NCI-H2029 treated with DMSO at 0.1 percent for 48 hours (cell line): ENCODE measurements around the gene TRABD2A.

Experiments used
- DNase-seq: peaks from one replicate; lab custom pipeline; 2025; lab: John Stamatoyannopoulos, UW

TRABD2A gene

DNA sequence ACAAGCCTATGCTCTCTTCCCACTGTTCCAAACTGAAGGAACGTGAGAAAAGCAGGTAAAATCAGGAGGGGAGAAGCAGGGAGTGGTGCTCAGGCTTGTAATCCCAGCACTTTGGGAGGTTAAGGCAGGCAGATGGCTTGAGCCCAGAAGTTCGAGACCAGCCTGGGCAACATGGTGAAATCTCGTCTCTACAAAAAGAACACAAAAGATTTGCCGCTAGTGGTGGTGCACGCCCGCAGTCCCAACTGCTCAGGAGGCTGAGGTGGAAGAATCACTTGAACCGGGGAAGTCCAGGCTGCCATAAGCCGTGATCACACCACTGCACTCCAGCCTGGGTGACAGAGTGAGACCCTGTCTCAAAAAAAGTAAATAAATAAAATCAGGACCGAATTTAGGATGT is 23.3 kb upstream of the TRABD2A start:
- no peak for DNase-seq

DNA sequence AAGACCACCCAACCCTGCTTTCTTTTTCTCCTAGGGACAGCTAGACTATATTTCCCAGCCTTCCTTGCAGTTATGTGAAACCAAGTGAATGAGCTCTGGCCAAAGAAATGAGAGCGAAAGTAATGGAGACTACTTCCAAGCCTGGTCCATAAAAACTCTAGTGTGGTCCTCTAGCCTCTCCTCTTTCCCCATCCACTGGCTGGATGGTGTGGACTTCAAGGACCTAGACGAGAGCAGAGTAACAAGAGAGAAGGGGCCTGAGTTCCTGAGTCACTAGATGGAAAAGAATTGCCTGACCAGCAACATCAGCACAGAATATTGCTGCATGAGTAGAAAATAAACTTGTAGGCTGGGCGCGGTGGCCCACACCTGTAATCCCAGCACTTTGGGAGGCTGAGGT is 21.6 kb upstream of the TRABD2A start:
- no peak for DNase-seq

DNA sequence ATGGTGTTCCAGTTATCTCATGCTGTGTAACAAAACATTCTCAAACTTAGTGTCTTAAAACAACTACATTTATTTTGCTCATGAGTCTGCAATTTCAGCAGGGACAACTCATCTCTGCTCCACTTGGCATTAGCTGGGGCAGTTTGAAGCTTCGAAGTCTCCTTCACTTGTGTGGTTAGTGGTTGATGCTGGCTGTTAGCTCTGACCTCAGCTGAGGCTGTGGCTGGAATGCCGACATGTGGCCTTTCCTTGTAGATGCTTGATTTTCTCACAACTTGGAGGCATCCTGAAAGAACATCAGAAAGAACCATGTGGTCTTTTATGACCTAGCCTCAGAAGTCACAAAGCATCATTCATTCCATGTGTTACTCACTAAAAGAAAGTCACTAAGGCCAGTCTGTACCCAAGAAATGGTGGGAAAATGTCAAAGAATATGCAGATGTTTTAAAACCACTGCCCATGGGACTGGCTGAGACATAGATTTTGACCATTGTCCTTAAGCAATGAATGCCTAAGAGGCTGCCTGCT is 20.8 kb upstream of the TRABD2A start:
- no peak for DNase-seq

DNA sequence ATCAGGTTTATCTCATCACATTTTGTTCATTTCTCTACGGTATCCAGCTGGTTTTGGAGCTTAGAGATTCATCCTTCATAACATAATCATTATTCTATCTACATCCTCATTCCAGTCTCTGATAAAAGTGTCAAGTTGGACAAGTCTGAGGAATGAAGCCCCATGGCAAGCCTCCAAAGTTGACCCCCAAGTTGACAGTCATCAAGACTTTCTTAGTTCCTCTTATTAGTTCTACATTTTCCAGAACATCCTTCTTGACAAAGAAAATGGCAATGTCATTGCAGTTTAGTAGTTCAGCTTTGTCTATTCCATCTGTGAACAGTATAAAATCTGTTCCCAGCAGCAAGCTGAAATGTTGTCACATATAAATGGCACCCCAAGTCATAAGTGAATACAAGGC is 20.1 kb upstream of the TRABD2A start:
- DNase-seq, result no peak

GRCh38 chr2:84899304-84900204 is 18.7 kb upstream of the TRABD2A start:
- DNase-seq, result no peak

DNA sequence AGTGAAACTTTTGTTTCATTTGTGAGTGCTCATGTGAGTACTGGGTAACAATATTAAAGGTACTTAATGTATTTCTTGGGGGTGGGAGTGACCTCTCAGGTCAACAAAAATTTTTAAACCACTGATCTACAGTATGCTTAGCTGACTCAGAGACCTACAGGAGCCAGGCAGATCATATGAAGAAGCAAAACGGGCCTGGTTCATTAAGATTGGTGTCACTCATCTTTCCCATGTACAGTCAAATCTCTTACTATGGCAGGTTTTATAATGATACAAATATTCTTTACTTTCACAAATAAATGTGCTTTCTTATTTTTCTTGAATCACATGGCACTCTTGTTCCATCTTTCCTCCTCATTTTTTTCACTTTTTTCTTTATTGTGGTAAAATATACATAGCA is 16.9 kb upstream of the TRABD2A start:
- DNase-seq, result no peak

- DNase-seq, result no peak
Measured at GRCh38 chr2:84896567-84896966, 15.7 kb upstream of the TRABD2A start.

GRCh38 chr2:84894758-84895520 is 14.1 kb upstream of the TRABD2A start:
- DNase-seq, result no peak

GRCh38 chr2:84894131-84894586 is 13.3 kb upstream of the TRABD2A start:
- no peak for DNase-seq

DNA sequence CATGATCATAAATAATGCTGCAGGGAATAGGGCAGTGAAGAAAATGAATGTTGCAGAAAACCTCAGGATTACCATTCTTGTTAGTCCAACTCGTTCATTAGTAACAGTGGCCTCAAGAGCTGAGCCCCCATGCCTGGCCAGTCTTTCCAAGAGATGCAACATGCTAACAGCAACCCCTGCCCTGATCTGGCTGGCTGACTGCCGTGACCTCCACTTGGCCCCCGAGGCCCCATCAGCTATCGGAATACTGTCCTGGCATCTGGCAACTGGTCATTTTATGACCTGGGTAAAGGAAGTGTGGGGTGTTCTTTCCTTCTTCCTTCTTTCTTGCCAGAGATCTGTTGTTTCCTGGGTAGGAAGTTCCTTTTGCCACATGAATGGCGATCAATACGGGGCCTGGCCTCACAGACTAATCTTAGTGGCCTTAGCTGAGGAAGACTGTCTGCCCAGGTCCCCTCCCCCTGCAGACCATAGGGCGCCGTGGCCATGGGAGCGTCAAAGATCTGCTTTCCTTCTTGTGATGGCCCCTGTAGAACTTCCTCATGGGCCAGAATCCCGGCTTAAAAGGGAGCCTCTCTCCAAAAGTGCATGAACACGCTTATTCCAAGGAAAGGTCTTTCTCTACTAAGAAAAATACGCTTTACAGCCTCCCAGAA is 10.6 kb upstream of the TRABD2A start:
- no peak for DNase-seq

DNA sequence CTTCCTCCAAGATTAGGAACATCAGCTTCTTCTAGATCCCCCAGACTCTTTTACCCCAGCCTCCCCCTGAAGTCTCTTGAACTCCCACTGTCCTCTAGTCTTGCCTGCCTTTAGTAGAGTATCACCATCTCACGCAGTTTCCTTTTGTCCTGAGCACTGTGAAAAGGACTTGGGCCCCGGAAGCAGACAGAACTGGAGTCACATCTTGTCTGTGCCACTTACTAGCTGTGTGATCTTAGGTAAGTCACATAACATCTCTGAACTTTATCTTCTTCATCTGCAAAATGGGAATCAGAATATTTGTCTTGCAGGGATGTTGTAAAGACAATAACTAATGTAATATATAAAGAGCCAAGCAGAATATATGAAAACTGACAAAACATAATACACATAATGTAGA is 8.4 kb upstream of the TRABD2A start:
- DNase-seq, result no peak

DNA sequence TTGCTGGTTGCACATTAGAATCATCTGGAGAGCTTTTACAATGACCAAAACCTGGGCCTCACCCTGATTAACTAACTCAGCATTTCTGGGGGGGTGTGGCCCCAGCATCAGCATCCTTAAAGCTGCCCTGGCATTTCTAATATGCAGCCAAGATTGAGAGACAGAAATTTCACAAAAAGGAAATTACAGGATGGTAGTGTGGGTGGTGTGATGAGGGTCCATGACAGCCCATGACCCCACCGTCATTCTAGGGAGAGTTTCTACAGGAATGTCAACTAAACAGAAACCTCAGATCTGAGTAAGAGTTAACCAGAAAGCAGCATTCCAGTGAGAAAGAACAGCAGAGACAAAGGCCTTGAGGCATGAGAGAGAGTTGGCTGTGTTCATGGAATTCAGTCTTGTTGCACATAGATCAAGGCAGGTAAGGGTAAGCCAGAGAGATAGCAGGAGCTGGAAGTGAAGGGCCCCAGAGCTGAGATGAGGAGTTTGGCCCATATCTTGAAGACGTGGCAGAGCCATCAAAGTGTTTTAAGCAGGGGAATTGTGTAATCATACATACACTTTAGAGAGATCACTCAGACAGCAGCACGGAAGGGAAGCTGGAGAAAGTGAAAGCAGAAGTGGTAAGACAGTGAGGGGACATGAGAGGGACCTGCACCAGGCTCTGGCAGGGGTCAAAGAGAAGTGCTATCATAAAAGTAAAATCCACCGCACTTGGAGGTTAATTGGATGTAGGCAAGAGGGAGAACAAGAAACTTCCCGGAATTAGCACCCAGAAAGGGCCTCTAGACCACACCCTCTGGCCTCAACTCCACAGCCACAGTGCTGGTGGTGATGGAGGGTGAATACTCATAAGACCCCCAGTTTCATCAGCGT is 7.8 kb upstream of the TRABD2A start:
- no peak for DNase-seq

DNA sequence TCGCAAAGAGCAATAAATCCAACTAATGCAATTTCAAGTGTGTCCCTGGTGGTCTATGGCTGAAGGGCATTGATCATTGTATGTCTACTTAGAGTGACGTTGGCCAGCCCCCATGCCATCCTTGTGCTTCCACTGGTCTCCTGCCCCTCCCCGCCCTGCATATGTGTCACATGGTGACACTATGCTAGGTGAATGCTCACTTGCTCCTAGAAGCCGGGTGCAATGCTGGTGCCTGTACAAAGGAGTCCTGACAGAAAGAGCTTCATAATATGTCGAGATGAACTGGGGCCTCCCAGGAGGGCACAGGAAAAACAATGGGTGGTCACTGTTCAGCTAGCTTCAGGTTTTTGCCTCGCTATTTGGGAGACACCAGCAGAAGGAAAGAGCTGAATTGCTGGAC is 5.9 kb upstream of the TRABD2A start:
- no peak for DNase-seq

DNA sequence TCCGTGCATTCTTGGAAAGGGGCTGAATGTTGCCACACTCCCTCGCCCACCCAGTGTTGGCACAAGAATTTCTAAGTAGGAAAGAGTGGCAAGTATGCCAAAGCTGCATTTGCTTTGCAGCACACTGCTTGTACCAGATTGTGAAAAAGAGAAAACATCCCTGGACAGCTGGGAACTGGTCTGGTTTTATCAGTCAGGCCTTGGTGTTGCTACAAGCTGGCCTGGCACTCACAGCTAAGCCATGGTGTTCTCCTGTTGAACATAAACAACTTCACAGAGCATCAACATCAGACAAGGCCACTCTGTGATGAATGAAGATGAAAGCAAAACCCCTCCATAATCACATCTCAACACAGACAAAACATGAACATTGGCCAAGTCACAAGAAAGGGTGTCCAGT is 4.2 kb upstream of the TRABD2A start:
- no peak for DNase-seq

DNA sequence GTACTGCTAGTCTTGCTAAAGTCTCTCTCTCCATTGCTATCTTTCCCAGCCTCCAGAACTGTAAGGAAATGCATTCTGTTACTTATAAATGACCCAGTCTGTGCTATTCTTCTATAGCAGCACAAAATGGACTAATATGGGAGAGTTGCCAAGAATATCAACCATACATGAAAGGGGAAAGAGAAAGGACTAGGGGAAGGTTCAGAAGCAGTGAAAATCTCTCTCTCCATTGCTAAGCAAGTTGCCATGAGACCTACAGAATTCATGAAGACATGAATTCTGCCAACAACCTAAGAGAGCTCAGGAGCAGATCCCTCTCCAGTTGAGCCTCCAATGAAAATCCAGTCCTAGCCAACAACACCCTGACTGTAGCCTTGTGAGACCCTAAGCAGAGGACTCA is 3.6 kb upstream of the TRABD2A start:
- DNase-seq, result no peak

- DNase-seq, result no peak
Measured at GRCh38 chr2:84882775-84883550, 2.1 kb upstream of the TRABD2A start.

- no peak for DNase-seq
Measured at GRCh38 chr2:84882414-84882738, 1.5 kb upstream of the TRABD2A start.

DNA sequence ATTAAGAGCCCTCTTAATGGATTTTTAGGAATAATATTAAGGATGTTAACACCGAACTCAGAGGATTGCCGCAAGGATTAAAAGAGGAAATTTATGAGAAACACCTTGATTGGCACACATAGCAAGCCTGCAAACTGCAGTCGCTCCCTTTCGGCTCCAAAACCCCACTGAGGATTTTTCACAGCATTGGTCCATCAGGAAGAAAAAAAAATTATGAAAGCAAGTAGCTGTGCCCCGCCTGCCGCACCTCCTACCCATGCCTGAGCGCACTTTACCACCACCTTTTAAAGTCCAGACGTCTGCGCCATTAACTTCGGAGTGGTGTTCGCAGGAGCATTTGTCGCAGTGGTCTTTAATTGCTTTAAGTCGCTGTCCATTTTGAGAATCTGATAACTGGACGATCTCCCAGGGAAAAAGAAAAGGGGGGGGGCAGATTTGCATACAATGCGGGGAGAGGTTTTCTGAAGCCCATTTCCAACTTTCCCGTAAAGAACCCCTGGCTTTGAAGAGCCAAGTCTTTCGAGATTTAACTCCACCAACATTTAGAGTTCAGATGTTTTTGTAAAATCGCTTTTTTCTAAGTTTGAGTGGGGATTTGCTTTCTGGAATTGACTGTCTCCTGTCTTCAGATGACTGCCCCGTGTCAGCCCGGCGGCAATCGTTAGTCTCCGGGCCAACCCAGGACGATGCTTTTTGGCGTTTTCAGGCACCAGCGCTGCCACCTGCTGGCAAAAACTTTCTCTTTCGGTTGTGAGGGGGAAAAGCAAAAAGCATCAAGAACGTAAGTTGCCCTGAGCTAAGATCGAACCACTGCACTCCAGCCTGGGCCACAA is 913 bp upstream of the TRABD2A start:
- no peak for DNase-seq

DNA sequence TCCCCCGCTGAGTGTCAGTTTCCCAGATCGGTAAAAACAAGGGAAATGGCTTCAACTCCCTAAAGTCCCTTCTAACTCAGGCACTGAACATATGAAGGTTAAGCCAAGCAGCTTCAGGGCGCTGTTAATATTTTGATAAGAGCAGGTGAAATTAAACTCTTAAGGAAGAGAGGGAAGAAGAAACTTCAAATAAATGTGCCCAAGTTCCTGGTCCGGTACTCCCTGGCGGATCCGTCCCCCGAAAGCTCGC is 564 bp downstream of the TRABD2A start:
- DNase-seq, result no peak
